ENCODE measurements around the gene MTG2. TPM values are rescaled to one million over a fixed set of nuclear protein-coding genes. Genes with fewer than 3 reads are reported as not detected.

MTG2 gene
- total and polyA plus RNA-seq, 2 of the 4 experiments (the other 2 are of a cell fraction) = 11.5 to 25.2 TPM

DNA sequence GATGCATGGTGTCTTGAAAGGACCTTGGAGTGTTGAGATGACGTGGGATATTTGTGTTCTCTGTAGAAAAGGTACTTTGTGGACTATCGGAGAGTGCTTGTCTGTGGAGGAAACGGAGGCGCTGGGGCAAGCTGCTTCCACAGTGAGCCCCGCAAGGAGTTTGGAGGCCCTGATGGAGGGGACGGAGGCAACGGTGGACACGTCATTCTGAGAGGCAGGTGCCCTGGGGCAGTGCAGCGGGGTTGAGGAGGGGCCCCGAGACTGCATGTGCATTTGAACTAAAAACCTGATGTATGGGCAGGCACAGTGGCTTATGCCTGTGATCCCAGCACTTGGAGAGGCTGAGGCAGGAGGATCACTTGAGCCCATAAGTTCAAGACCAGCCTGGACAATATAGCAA, 12.9 kb downstream of the MTG2 start:
- no peak overlapping the region for H2AK5ac ChIP-seq (ENCODE audit: low read depth, low read length)
- no peaks in the 10 kb centered on the region for H3K9me3 ChIP-seq (ENCODE audit: control insufficient read depth, insufficient read depth, low read length)
- peaks cover 42% of the 10 kb centered on the region for H3K36me3 ChIP-seq (ENCODE audit: control insufficient read depth, insufficient read depth, low read length)
- no peak overlapping the region for H4K8ac ChIP-seq (ENCODE audit: low read depth in 2 of 2, low read length in 2 of 2)
- intact Hi-C loops (cut with micrococcal nuclease) = no loop called here
- no peak overlapping the region for H2BK120ac ChIP-seq (ENCODE audit: low read depth, low read length)
- no peaks in the 10 kb centered on the region for H3K27me3 ChIP-seq (ENCODE audit: control insufficient read depth, insufficient read depth, low read length)
- no peak overlapping the region for H2AFZ ChIP-seq (replicated peaks; ENCODE audit: low read length, poor library complexity)
- no peak overlapping the region for H3K4me2 ChIP-seq (ENCODE audit: low read depth, low read length)
- H3K9ac ChIP-seq (ENCODE audit: low read depth, low read length) = no peak overlapping the region
- H4K20me1 ChIP-seq (ENCODE audit: insufficient read depth, low read length) = peaks cover 10% of the 10 kb centered on the region; the same call in 1 of the 2 replicates
- WGBS, 2 experiments (ENCODE audit: extremely low coverage in 2 of 2, insufficient read length in 1 of 2) = 100% methylated on average over 3 of the region's 10 CpGs; no CpG with 5 or more reads in 1 of the 2 experiments
- H2AK9ac ChIP-seq (replicated peaks; ENCODE audit: low read depth, low read length, poor library complexity) = no peak overlapping the region
- H3K14ac ChIP-seq (replicated peaks; ENCODE audit: low read depth, low read length) = no peak overlapping the region
- ATAC-seq (ENCODE audit: low read depth) = no peak
- TF ChIP-seq POLR2A (IDR thresholded peaks at IDR 0.05; ENCODE audit: low read depth, low read length) = no peak
- H3K56ac ChIP-seq (ENCODE audit: extremely low read depth, insufficient read depth, low read length) = no peak overlapping the region
- POLR2A ChIA-PET (ENCODE audit: unreplicated experiment) = no interaction called here
- no peaks in the 10 kb centered on the region; the same call in 1 of the 2 replicates for H3K9me1 ChIP-seq (ENCODE audit: insufficient read depth, low read length)
- no peak overlapping the region for H2BK15ac ChIP-seq (ENCODE audit: low read depth, low read length)
- no peak overlapping the region for H3K27ac ChIP-seq (ENCODE audit: insufficient read depth, low read length)
- CTCF ChIA-PET = no interaction called here
- no peak for DNase-seq
- no peak overlapping the region for H2BK20ac ChIP-seq (ENCODE audit: low read depth, low read length)
- peaks cover 4 to 33% of the 10 kb centered on the region in 2 experiments; a peak in 3 of 4 replicates for H3K79me1 ChIP-seq (ENCODE audit: low read depth in 1 of 2, low read length in 2 of 2)
- no peak overlapping the region for H2BK5ac ChIP-seq (ENCODE audit: low read depth, low read length, poor library complexity, severe bottlenecking)
- no peak overlapping the region for H3K18ac ChIP-seq (ENCODE audit: low read depth, low read length)
- in situ Hi-C loops (cut with MboI; ENCODE audit: low sequenced_read_pairs) = no loop called here
- dilution Hi-C loops (cut with HindIII; ENCODE audit: low sequenced_read_pairs, unreplicated experiment) = no loop called here
- no peak overlapping the region for H3K4ac ChIP-seq (ENCODE audit: low read depth, low read length)
- no peaks in the 10 kb centered on the region for H3K4me1 ChIP-seq (ENCODE audit: control insufficient read depth, insufficient read depth, low read length)
- no peak overlapping the region for H3K23ac ChIP-seq (ENCODE audit: low read depth, low read length)
- H4K5ac ChIP-seq (ENCODE audit: low read depth, low read length) = no peak overlapping the region
- no peak overlapping the region for H3K4me3 ChIP-seq (ENCODE audit: insufficient read depth, low read depth, low read length)
- H4K91ac ChIP-seq (ENCODE audit: insufficient read depth, low read depth, low read length) = no peak overlapping the region
- no TSS peak for BruUV-seq (replicated peaks)

Measured in IMR-90 (cell line).